ENCODE measurements around the gene FAM171A1. TPM values are rescaled to one million over a fixed set of nuclear protein-coding genes. Genes with fewer than 3 reads are reported as not detected.

FAM171A1 gene
- polyA plus RNA-seq, 1 of the 3 experiments (the other 2 are of a cell fraction): 26.3 TPM

- Histone ChIP-seq H3F3A (replicated peaks; ENCODE audit: insufficient read depth) (no peaks in the 10 kb centered on the region), H2AFZ (ENCODE audit: low read depth) (peak overlapping the region; percentile 74; the same call in 1 of the 2 replicates), H3K4me3 (ENCODE audit: low read depth in 2 of 2, low read length in 1 of 2) (peak overlapping the region; percentile 75 to 79), H3K4me2 (peak overlapping the region; percentile 99), H3K9me3 (no peaks in the 10 kb centered on the region), H3K36me3 (replicated peaks in 1 of 2; ENCODE audit: control insufficient read depth in 1 of 2, insufficient read depth in 2 of 2, low read length in 1 of 2) (no peaks in the 10 kb centered on the region), H3K27me3 (ENCODE audit: insufficient read depth) (no peaks in the 10 kb centered on the region), H3K27ac (ENCODE audit: low read depth in 2 of 2, low read length in 1 of 2) (peak overlapping the region; percentile 13 to 77), H3K79me2 (ENCODE audit: insufficient read depth) (peaks cover 42% of the 10 kb centered on the region), H3K9me2 (no peaks in the 10 kb centered on the region), H4K20me1 (ENCODE audit: insufficient read depth) (no peaks in the 10 kb centered on the region), H3K4me1 (ENCODE audit: control insufficient read depth in 1 of 2, insufficient read depth in 2 of 2, low read depth in 1 of 2, low read length in 1 of 2) (peaks cover 0 to 8% of the 10 kb centered on the region in 2 experiments; a peak in 3 of 4 replicates), H3K9ac (peak overlapping the region; percentile 73)
- CTCF ChIA-PET: interaction anchor here (0.6 to 6.5 kb wide), 20 partner anchors 12 to 270 kb away, joined by 3 to 45 read pairs (median 4); partner anchors contain the start of gene NMT2
- 3% methylated on average over 13 of the region's 65 CpGs for WGBS (ENCODE audit: low lambda C conversion rate)
- no peak for TF ChIP-seq TAF1 (IDR thresholded peaks at IDR 0.05; ENCODE audit: borderline replicate concordance, low read depth, low read length)
- 0 out of 2 replicates have a peak, but pooled peaks have one; percentile 9 for TF ChIP-seq MAX (IDR thresholded peaks at IDR 0.05; ENCODE audit: low read depth)
- POLR2A ChIA-PET: interaction anchor here (1.2 kb wide), 1 partner anchor 201 kb away, joined by 4 read pairs; the partner anchor contains the start of gene NMT2
- peak; percentile 79 for DNase-seq
Measured at GRCh38 chr10:15370212-15370855, 755 bp downstream of the FAM171A1 start.

- POLR2A ChIA-PET: interaction anchor here (1.2 kb wide), 1 partner anchor 201 kb away, joined by 4 read pairs; the partner anchor contains the start of gene NMT2
- TF ChIP-seq JUND (IDR thresholded peaks at IDR 0.05) (0 out of 2 replicates have a peak, but pooled peaks have one; percentile 12), TAF1 (IDR thresholded peaks at IDR 0.05; ENCODE audit: borderline replicate concordance, low read depth, low read length) (no peak)
- H3K27me3 ChIP-seq (ENCODE audit: insufficient read depth): no peaks in the 10 kb centered on the region
- H2AFZ ChIP-seq (ENCODE audit: low read depth): peak overlapping the region; percentile 74; the same call in 1 of the 2 replicates
- H4K20me1 ChIP-seq (ENCODE audit: insufficient read depth): no peaks in the 10 kb centered on the region
- peak overlapping the region; percentile 73 for H3K9ac ChIP-seq
- no peaks in the 10 kb centered on the region for H3F3A ChIP-seq (replicated peaks; ENCODE audit: insufficient read depth)
- no peaks in the 10 kb centered on the region for H3K9me3 ChIP-seq
- peak overlapping the region; percentile 75 to 79 for H3K4me3 ChIP-seq (ENCODE audit: low read depth in 2 of 2, low read length in 1 of 2)
- DNase-seq: peak; percentile 64
- no peaks in the 10 kb centered on the region for H3K36me3 ChIP-seq (replicated peaks in 1 of 2; ENCODE audit: control insufficient read depth in 1 of 2, insufficient read depth in 2 of 2, low read length in 1 of 2)
- H3K27ac ChIP-seq (ENCODE audit: low read depth in 2 of 2, low read length in 1 of 2): peak overlapping the region; percentile 13 to 77; a peak in 3 of 4 replicates
- H3K4me2 ChIP-seq: peak overlapping the region; percentile 99
- CTCF ChIA-PET: interaction anchor here (1.0 to 6.5 kb wide), 11 partner anchors 50 to 202 kb away, joined by 3 to 45 read pairs (median 4); no protein-coding TSS in a partner anchor
- H3K9me2 ChIP-seq: no peaks in the 10 kb centered on the region
- peaks cover 46% of the 10 kb centered on the region for H3K79me2 ChIP-seq (ENCODE audit: insufficient read depth)
- 26% methylated on average over 22 of the region's 29 CpGs for WGBS (ENCODE audit: low lambda C conversion rate)
- peaks cover 0 to 8% of the 10 kb centered on the region in 2 experiments; a peak in 3 of 4 replicates for H3K4me1 ChIP-seq (ENCODE audit: control insufficient read depth in 1 of 2, insufficient read depth in 2 of 2, low read depth in 1 of 2, low read length in 1 of 2)
Measured at GRCh38 chr10:15369256-15370211, 1.6 kb downstream of the FAM171A1 start.

GRCh38 chr10:15368101-15368855 is 2.8 kb downstream of the FAM171A1 start:
- no peak overlapping the region for H3K4me3 ChIP-seq (ENCODE audit: low read depth in 2 of 2, low read length in 1 of 2)
- no peak overlapping the region for H3K4me2 ChIP-seq
- H4K20me1 ChIP-seq (ENCODE audit: insufficient read depth): no peaks in the 10 kb centered on the region

More at GRCh38 chr10:15368101-15368855, 2.8 kb downstream of the FAM171A1 start:
- Histone ChIP-seq H2AFZ (ENCODE audit: low read depth) (no peak overlapping the region), H3K9me2 (no peaks in the 10 kb centered on the region), H3K4me1 (ENCODE audit: control insufficient read depth in 1 of 2, insufficient read depth in 2 of 2, low read depth in 1 of 2, low read length in 1 of 2) (peaks cover 0 to 8% of the 10 kb centered on the region in 2 experiments; a peak in 3 of 4 replicates), H3K9ac (no peak overlapping the region), H3K27ac (ENCODE audit: low read depth in 2 of 2, low read length in 1 of 2) (no peak overlapping the region), H3F3A (replicated peaks; ENCODE audit: insufficient read depth) (no peaks in the 10 kb centered on the region), H3K79me2 (ENCODE audit: insufficient read depth) (peaks cover 58% of the 10 kb centered on the region), H3K9me3 (no peaks in the 10 kb centered on the region), H3K27me3 (ENCODE audit: insufficient read depth) (no peaks in the 10 kb centered on the region), H3K36me3 (replicated peaks in 1 of 2; ENCODE audit: control insufficient read depth in 1 of 2, insufficient read depth in 2 of 2, low read length in 1 of 2) (no peaks in the 10 kb centered on the region)
- DNase-seq: no peak
- CTCF ChIA-PET: interaction anchor here (1.0 to 6.5 kb wide), 6 partner anchors 52 to 201 kb away, joined by 3 to 45 read pairs (median 4); no protein-coding TSS in a partner anchor
- TF ChIP-seq CHD2 (IDR thresholded peaks at IDR 0.05; ENCODE audit: low read length, partially characterized antibody) (no peak), TEAD4 (IDR thresholded peaks at IDR 0.05; ENCODE audit: borderline replicate concordance, insufficient read depth) (no peak), CTCF (IDR thresholded peaks at IDR 0.05) (no peak)
- POLR2A ChIA-PET: no interaction called here
- 92% methylated on average over 7 of the region's 7 CpGs for WGBS (ENCODE audit: low lambda C conversion rate)
